Calu3 (cell line): ENCODE results near the gene R3HDM1. TPM values are rescaled to one million over a fixed set of nuclear protein-coding genes. Genes with fewer than 3 reads are reported as not detected.
A peak's percentile ranks its signal among the peaks of the same experiment; 100 is the strongest.

Experiments
- BruUV-seq: library from RNA; stranded (reverse); fragments of 400-500 nt; replicated peaks from 2 replicates; lab custom pipeline; 2021; lab: Mats Ljungman, UMichigan
- CTCF ChIA-PET: fragments of 300-600 bp; sonication (Branson Sonifier 250); formaldehyde crosslinking; loops from one replicate; lab custom pipeline; 2022; ENCODE audit warnings: antibody characterized with exemption; lab: Charles Lee
- DNase-seq: peaks from one replicate; pipeline ENCODE4 v3.0.0; 2022
- H3K27ac Mint-ChIP-seq: one replicate; pipeline ENCODE4 v1.8.0; 2022; ENCODE audit warnings: mixed read lengths; ENCODE audit not compliant: unreplicated experiment
- H3K27me3 Mint-ChIP-seq: one replicate; pipeline ENCODE4 v1.8.0; 2022; ENCODE audit warnings: mixed read lengths; ENCODE audit not compliant: unreplicated experiment
- H3K36me3 Mint-ChIP-seq: one replicate; pipeline ENCODE4 v1.8.0; 2022; ENCODE audit warnings: mild to moderate bottlenecking, moderate library complexity, mixed read lengths; ENCODE audit not compliant: insufficient read depth, unreplicated experiment
- H3K4me1 Mint-ChIP-seq: one replicate; pipeline ENCODE4 v1.8.0; 2022; ENCODE audit warnings: mild to moderate bottlenecking, low read depth, mixed read lengths; ENCODE audit not compliant: unreplicated experiment
- H3K4me3 Mint-ChIP-seq: one replicate; pipeline ENCODE4 v1.8.0; 2022; ENCODE audit warnings: mild to moderate bottlenecking, low read depth, moderate library complexity, mixed read lengths; ENCODE audit not compliant: unreplicated experiment
- H3K9me3 Mint-ChIP-seq: one replicate; pipeline ENCODE4 v1.8.0; 2022; ENCODE audit warnings: low read depth, mixed read lengths; ENCODE audit not compliant: unreplicated experiment
- CTCF ChIP-seq: fragments of 200-600 bp; IDR thresholded peaks from one replicate; pipeline ENCODE4 v1.8.0; 2022; ENCODE audit warnings: antibody characterized with exemption; ENCODE audit not compliant: unreplicated experiment
- intact Hi-C: fragments of 100-400 bp; cut with micrococcal nuclease; formaldehyde crosslinking; loops from one replicate; pipeline ENCODE4 v1.10.0; 2022; ENCODE audit not compliant: unreplicated experiment
- total RNA-seq: library from RNA; stranded (reverse); gene quantifications from 2 replicates; pipeline ENCODE4 v1.2.3, GENCODE V29; 2022

The R3HDM1 gene
- total RNA-seq, 1 experiment from 2014 or later: 46.1 TPM

GRCh38 chr2:135743860-135744259 lies 212.6 kb downstream of the R3HDM1 start:
- no TSS peak for BruUV-seq
- Mint-ChIP-seq H3K4me3 (peak overlapping the region; percentile 86), H3K9me3 (no peaks in the 10 kb centered on the region), H3K36me3 (peaks cover 42% of the 10 kb centered on the region), H3K4me1 (peaks cover 28% of the 10 kb centered on the region), H3K27me3 (no peaks in the 10 kb centered on the region), H3K27ac (no peak overlapping the region)
- no peak for TF ChIP-seq CTCF
- DNase-seq: no peak
- CTCF ChIA-PET: no interaction called here
- intact Hi-C loops: no loop called here

- Mint-ChIP-seq H3K27me3 (no peaks in the 10 kb centered on the region), H3K4me3 (no peak overlapping the region), H3K9me3 (no peaks in the 10 kb centered on the region), H3K4me1 (peaks cover 28% of the 10 kb centered on the region), H3K36me3 (peaks cover 50% of the 10 kb centered on the region), H3K27ac (no peak overlapping the region)
- TF ChIP-seq CTCF: no peak
- CTCF ChIA-PET: interaction anchor here (0.9 kb wide), 1 partner anchor 756 kb away, joined by 3 read pairs; no protein-coding TSS in a partner anchor
- DNase-seq: peak; percentile 25
- no TSS peak for BruUV-seq
- intact Hi-C loops: no loop called here
Observed at GRCh38 chr2:135744760-135745314, 213.6 kb downstream of the R3HDM1 start.

- intact Hi-C loops: no loop called here
- Mint-ChIP-seq H3K36me3 (peaks cover 55% of the 10 kb centered on the region), H3K27me3 (no peaks in the 10 kb centered on the region), H3K9me3 (no peaks in the 10 kb centered on the region), H3K27ac (no peak overlapping the region), H3K4me1 (peaks cover 28% of the 10 kb centered on the region), H3K4me3 (no peak overlapping the region)
- CTCF ChIA-PET: interaction anchor here (0.9 kb wide), 1 partner anchor 757 kb away, joined by 3 read pairs; no protein-coding TSS in a partner anchor
- no TSS peak for BruUV-seq
- TF ChIP-seq CTCF: no peak
- DNase-seq: no peak
Observed at GRCh38 chr2:135745545-135745944, 214.3 kb downstream of the R3HDM1 start.

GRCh38 chr2:135755573-135755972 lies 224.3 kb downstream of the R3HDM1 start:
- H3K4me1 Mint-ChIP-seq: no peaks in the 10 kb centered on the region
- no peak for DNase-seq
- no TSS peak for BruUV-seq

More at GRCh38 chr2:135755573-135755972, 224.3 kb downstream of the R3HDM1 start:
- Mint-ChIP-seq H3K27ac (no peak overlapping the region), H3K36me3 (peaks cover 54% of the 10 kb centered on the region), H3K4me3 (no peak overlapping the region), H3K9me3 (no peaks in the 10 kb centered on the region), H3K27me3 (no peaks in the 10 kb centered on the region)
- CTCF ChIA-PET: interaction anchor here (0.5 kb wide), 1 partner anchor 84 kb away, joined by 3 read pairs; no protein-coding TSS in a partner anchor
- no peak for TF ChIP-seq CTCF
- intact Hi-C loops: no loop called here
